H1 (cell line): Measurements from ENCODE around the gene NUP50. TPM values are rescaled to one million over a fixed set of nuclear protein-coding genes. Genes with fewer than 3 reads are reported as not detected.

Experiments
- CTCF ChIA-PET: fragments of 300-600 bp; sonication (Branson Sonifier 250); formaldehyde crosslinking; loops from one replicate; lab custom pipeline; 2021; ENCODE audit not compliant: partially characterized antibody; lab: Charles Lee
- POLR2A ChIA-PET: fragments of 300-600 bp; sonication (Branson Sonifier 250); formaldehyde crosslinking; loops from one replicate; lab custom pipeline; 2021; ENCODE audit warnings: inconsistent platforms; ENCODE audit not compliant: partially characterized antibody; lab: Charles Lee
- DNase-seq, 2 experiments: peaks; one replicate each; pipeline versions ENCODE4 v3.0.0 to v3.0.0-alpha.2; 2010 to 2022; ENCODE audit warnings: low spot score in 2 of 2, low read depth in 1 of 2, mixed read lengths in 1 of 2
- FAIRE-seq: peaks from 2 replicates; lab custom pipeline; 2011; peaks lifted over from hg19 to GRCh38; lab: Jason Lieb, UNC
- H2AFZ ChIP-seq: 2 replicates; pipeline ENCODE4 v1.8.1; 2012; ENCODE audit warnings: low read length, inconsistent platforms
- H2AK5ac ChIP-seq: 2 replicates; pipeline ENCODE4 v1.6.1; 2013; ENCODE audit warnings: low read depth, low read length
- H2BK120ac ChIP-seq: replicated peaks from 2 replicates; pipeline ENCODE3; 2013; ENCODE audit warnings: low read depth, low read length, inconsistent platforms
- H2BK12ac ChIP-seq: 2 replicates; pipeline ENCODE4 v1.6.1; 2013; ENCODE audit warnings: low read depth, low read length
- H2BK15ac ChIP-seq: 2 replicates; pipeline ENCODE4 v1.6.1; 2013; ENCODE audit warnings: low read length
- H2BK20ac ChIP-seq: 2 replicates; pipeline ENCODE4 v1.6.1; 2013; ENCODE audit warnings: low read length
- H2BK5ac ChIP-seq: 2 replicates; pipeline ENCODE4 v1.6.1; 2013; ENCODE audit warnings: low read depth, low read length
- H3K14ac ChIP-seq: 2 replicates; pipeline ENCODE4 v1.6.1; 2013; ENCODE audit warnings: inconsistent platforms; ENCODE audit not compliant: insufficient read length
- H3K18ac ChIP-seq: 2 replicates; pipeline ENCODE4 v1.6.1; 2013; ENCODE audit warnings: low read length; ENCODE audit errors: extremely low read depth
- H3K23ac ChIP-seq: 2 replicates; pipeline ENCODE4 v1.6.1; 2013; ENCODE audit warnings: inconsistent platforms; ENCODE audit not compliant: insufficient read length
- H3K23me2 ChIP-seq: 2 replicates; pipeline ENCODE4 v1.6.1; 2013; ENCODE audit warnings: low read depth, low read length
- H3K27ac ChIP-seq: 2 replicates; pipeline ENCODE4 v1.6.1; 2011; ENCODE audit warnings: low read depth, low read length, inconsistent platforms
- H3K27me3 ChIP-seq, 4 experiments: replicated peaks in 1 of 4; 1 replicate in 1 of 4; 2 replicates in 3 of 4; pipeline versions ENCODE4 v1.6.1 to v1.8.1; 2011 to 2013; ENCODE audit warnings: low read length in 3 of 4, mild to moderate bottlenecking in 3 of 4, inconsistent platforms in 2 of 4, mixed read lengths in 2 of 4, moderate library complexity in 1 of 4; ENCODE audit not compliant: control insufficient read depth in 3 of 4, insufficient read depth in 3 of 4; ENCODE audit errors: extremely low read depth in 1 of 4
- H3K36me3 ChIP-seq, 4 experiments: 2 replicates each; pipeline versions ENCODE4 v1.6.1 to v1.8.1; 2011 to 2013; ENCODE audit warnings: mild to moderate bottlenecking in 4 of 4, low read length in 3 of 4, moderate library complexity in 2 of 4, control low read depth in 1 of 4, inconsistent platforms in 1 of 4; ENCODE audit not compliant: insufficient read depth in 4 of 4, control insufficient read depth in 2 of 4
- H3K4ac ChIP-seq: replicated peaks from 2 replicates; pipeline ENCODE3; 2013; ENCODE audit warnings: low read length, low read depth, mixed read lengths, inconsistent platforms; ENCODE audit not compliant: insufficient read length
- H3K4me1 ChIP-seq, 4 experiments: replicated peaks in 1 of 4; 1 replicate in 1 of 4; 2 replicates in 3 of 4; pipeline versions ENCODE4 v1.6.1 to v1.8.1; 2011 to 2013; ENCODE audit warnings: low read length in 3 of 4, inconsistent platforms in 2 of 4, mixed read lengths in 1 of 4; ENCODE audit not compliant: insufficient read depth in 4 of 4, control insufficient read depth in 3 of 4
- H3K4me2 ChIP-seq, 2 experiments: 2 replicates each; pipeline versions ENCODE4 v1.6.1 to v1.8.1; 2011 to 2013; ENCODE audit warnings: low read depth in 2 of 2, low read length in 2 of 2, control low read depth in 1 of 2, inconsistent platforms in 1 of 2, mild to moderate bottlenecking in 1 of 2; ENCODE audit not compliant: insufficient read depth in 1 of 2
- H3K4me3 ChIP-seq, 4 experiments: fragments of 200-600, 300-600 bp in 1 of 4; sonication (generic), shearing (Covaris generic), sonication (Bioruptor Twin) in 1 of 4; 2 replicates each; pipeline versions ENCODE4 v1.5.1 to v1.8.1; 2011 to 2016; ENCODE audit warnings: low read length in 4 of 4, low read depth in 3 of 4, control low read depth in 2 of 4, inconsistent platforms in 2 of 4, mild to moderate bottlenecking in 2 of 4, mixed read lengths in 1 of 4, moderate library complexity in 1 of 4; ENCODE audit not compliant: insufficient read depth in 2 of 4; ENCODE audit errors: extremely low read depth in 1 of 4
- H3K56ac ChIP-seq: replicated peaks from 2 replicates; pipeline ENCODE3; 2013; ENCODE audit warnings: low read depth, mild to moderate bottlenecking, mixed read lengths, low read length, inconsistent platforms; ENCODE audit not compliant: insufficient read length
- H3K79me1 ChIP-seq: 2 replicates; pipeline ENCODE4 v1.6.1; 2013; ENCODE audit warnings: low read depth, low read length, control low read depth
- H3K79me2 ChIP-seq, 2 experiments: 2 replicates each; pipeline versions ENCODE4 v1.6.1 to v1.8.1; 2012 to 2013; ENCODE audit warnings: low read length in 2 of 2, mild to moderate bottlenecking in 2 of 2, inconsistent platforms in 1 of 2; ENCODE audit not compliant: insufficient read depth in 2 of 2, control insufficient read depth in 1 of 2
- H3K9ac ChIP-seq, 4 experiments: replicated peaks in 1 of 4; 1 replicate in 1 of 4; 2 replicates in 3 of 4; pipeline versions ENCODE4 v1.6.1 to v1.8.1; 2011 to 2013; ENCODE audit warnings: low read depth in 3 of 4, low read length in 3 of 4, control low read depth in 2 of 4, mild to moderate bottlenecking in 2 of 4, moderate library complexity in 2 of 4, inconsistent platforms in 1 of 4; ENCODE audit errors: extremely low read depth in 1 of 4
- H3K9me3 ChIP-seq, 2 experiments: 2 replicates each; pipeline versions ENCODE4 v1.6.1 to v1.8.1; 2012 to 2013; ENCODE audit warnings: mild to moderate bottlenecking in 2 of 2, moderate library complexity in 2 of 2, control low read depth in 1 of 2, inconsistent platforms in 1 of 2, low read depth in 1 of 2, low read length in 1 of 2, mixed read lengths in 1 of 2; ENCODE audit not compliant: insufficient read depth in 2 of 2
- H4K20me1 ChIP-seq, 2 experiments: replicated peaks in 1 of 2; 2 replicates each; pipeline versions ENCODE3 to v1.8.1; 2011 to 2013; ENCODE audit warnings: inconsistent platforms in 2 of 2, low read length in 2 of 2, mild to moderate bottlenecking in 1 of 2; ENCODE audit not compliant: insufficient read depth in 2 of 2, control insufficient read depth in 1 of 2
- H4K5ac ChIP-seq: 2 replicates; pipeline ENCODE4 v1.6.1; 2013; ENCODE audit warnings: low read length, low read depth, mixed read lengths, inconsistent platforms; ENCODE audit not compliant: insufficient read length
- H4K8ac ChIP-seq: 2 replicates; pipeline ENCODE4 v1.8.0; 2013; ENCODE audit warnings: mild to moderate bottlenecking, moderate library complexity, low read length, inconsistent platforms; ENCODE audit not compliant: insufficient read depth; ENCODE audit errors: extremely low read depth
- H4K91ac ChIP-seq: replicated peaks from 2 replicates; pipeline ENCODE3; 2013; ENCODE audit warnings: low read length, mixed read lengths, inconsistent platforms; ENCODE audit not compliant: insufficient read length
- ASH2L ChIP-seq: fragments of 200-600, 300-600 bp; sonication (generic); IDR thresholded peaks from one replicate; pipeline ENCODE4 v1.7.1; 2017; ENCODE audit warnings: low read length
- BRCA1 ChIP-seq: IDR thresholded peaks from 2 replicates; pipeline ENCODE4 v1.6.1; 2012; ENCODE audit warnings: low read depth, low read length, improper control_type of control experiment
- CHD2 ChIP-seq: IDR thresholded peaks from 2 replicates; pipeline ENCODE4 v1.6.1; 2012; ENCODE audit warnings: low read length, improper control_type of control experiment
- EGR1 ChIP-seq: IDR thresholded peaks from 2 replicates; pipeline ENCODE4 v1.6.1; 2011; ENCODE audit warnings: low read depth, low read length, borderline replicate concordance
- POU5F1 ChIP-seq: IDR thresholded peaks from 2 replicates; pipeline ENCODE4 v1.6.1; 2011; ENCODE audit warnings: low read depth, mild to moderate bottlenecking, low read length, moderate library complexity
- RNF2 ChIP-seq: fragments of 200-900, 300-1000 bp; sonication (generic); IDR thresholded peaks from 2 replicates; pipeline ENCODE4 v1.7.1; 2016; ENCODE audit warnings: borderline replicate concordance, low read depth, mild to moderate bottlenecking, antibody characterized with exemption, low read length; ENCODE audit not compliant: poor library complexity, severe bottlenecking; ENCODE audit errors: missing control alignments
- WGBS, 2 experiments: shearing (Covaris generic) in 1 of 2; methylation state at CpG; one replicate each; pipeline versions ENCODE4 v1.1.6 to v1.1.7; 2013 to 2015; ENCODE audit warnings: low lambda C conversion rate in 2 of 2, mixed read lengths in 2 of 2, inconsistent platforms in 1 of 2, low coverage in 1 of 2, missing lambda C conversion rate in 1 of 2; ENCODE audit not compliant: insufficient replicate concordance in 2 of 2, insufficient coverage in 1 of 2, insufficient read length in 1 of 2; ENCODE audit errors: extremely low coverage in 1 of 2, missing lambda C conversion rate in 1 of 2; 5-methylcytosine and 5-hydroxymethylcytosine counted together
- polyA plus RNA-seq, 7 experiments: library from polyadenylated mRNA; depleted of rRNA in 3 of 7; stranded (reverse) in 5 of 7; unstranded in 2 of 7; fragments of >200 nt in 5 of 7; fragments of 200-250 nt in 2 of 7; gene quantifications; 1 replicate in 5 of 7; 2 replicates in 1 of 7; 4 replicates in 1 of 7; pipeline versions ENCODE4 v1.2.1 to v1.2.3, GENCODE V29; 2011 to 2013; ENCODE audit warnings: missing spikeins in 2 of 7, mixed read lengths in 2 of 7
- total RNA-seq: library from RNA; stranded (reverse); fragmentation: NEBNext Ultra II Directional; extraction: Animal tissue kit (Norgen Biotek cat#: 25700); gene quantifications from 2 replicates; pipeline ENCODE4 v1.2.1, GENCODE V29; 2021

The NUP50 gene
- total and polyA plus RNA-seq, 2 of the 8 experiments (the other 6 are each of a cell fraction or from before 2014, with no cell fraction given) = 20.0 to 112 TPM

- Histone ChIP-seq H2BK20ac (no peak overlapping the region), H3K14ac (no peak overlapping the region), H4K20me1 (peaks cover 3 to 7% of the 10 kb centered on the region in 2 experiments), H3K27me3 (no peaks in the 10 kb centered on the region), H3K36me3 (peaks cover 0 to 6% (median 3%) of the 10 kb centered on the region in 4 experiments; a peak in 3 of 8 replicates), H3K56ac (no peak overlapping the region), H3K18ac (no peak overlapping the region), H3K4me3 (no peak overlapping the region), H2BK15ac (no peak overlapping the region; the same call in 1 of the 2 replicates), H2BK120ac (no peak overlapping the region), H2BK12ac (no peak overlapping the region), H3K4me1 (peaks cover 0 to 17% (median 8%) of the 10 kb centered on the region in 4 experiments; a peak in 3 of 7 replicates), H3K9ac (no peak overlapping the region), H3K9me3 (no peaks in the 10 kb centered on the region), H2AK5ac (no peak overlapping the region), H3K23ac (no peak overlapping the region), H3K23me2 (no peaks in the 10 kb centered on the region), H3K79me1 (no peaks in the 10 kb centered on the region), H4K91ac (no peak overlapping the region), H3K4ac (no peak overlapping the region), H3K4me2 (no peak overlapping the region), H3K79me2 (no peaks in the 10 kb centered on the region), H2BK5ac (no peak overlapping the region), H4K8ac (peak overlapping the region; percentile 62), H4K5ac (no peak overlapping the region), H3K27ac (no peak overlapping the region), H2AFZ (no peak overlapping the region)
- ChIA-PET POLR2A (interaction anchor here (1.2 kb wide), 1 partner anchor 36 kb away, joined by 4 read pairs; no protein-coding TSS in a partner anchor), CTCF (interaction anchor here (0.6 to 3.5 kb wide), 5 partner anchors 11 to 815 kb away, joined by 3 to 21 read pairs (median 4); no protein-coding TSS in a partner anchor)
- DNase-seq (peak in 1 of 2 experiments; percentile 41), FAIRE-seq (no peak)
- WGBS, 2 experiments = 89% methylated on average over 28 of the region's 28 CpGs; no CpG with 5 or more reads in 1 of the 2 experiments
- no peak for TF ChIP-seq RNF2
- no peak for TF ChIP-seq CHD2
- TF ChIP-seq EGR1 = no peak
- TF ChIP-seq POU5F1 = no peak
- no peak for TF ChIP-seq BRCA1
- TF ChIP-seq ASH2L = no peak
Measured at GRCh38 chr22:45197606-45198462, 34.1 kb downstream of the NUP50 start.
